GM12878 (cell line): ENCODE results near the gene ITGB3BP. TPM values are rescaled to one million over a fixed set of nuclear protein-coding genes. Genes with fewer than 3 reads are reported as not detected.

Experiments
- CHD4 ChIP-seq: fragments of 200-600 bp; sonication (generic); IDR thresholded peaks from 2 replicates; pipeline ENCODE4 v1.6.1; 2016; ENCODE audit warnings: mild to moderate bottlenecking
- CREM ChIP-seq: IDR thresholded peaks from 2 replicates; pipeline ENCODE4 v1.6.1; 2014; ENCODE audit warnings: antibody characterized with exemption, low read depth
- FOS ChIP-seq: IDR thresholded peaks from 3 replicates; pipeline ENCODE4 v1.6.1; 2011; ENCODE audit warnings: borderline replicate concordance; ENCODE audit not compliant: insufficient read length; ENCODE audit errors: extremely low read depth
- HDAC2 ChIP-seq: fragments of 200-600 bp; sonication (generic); IDR thresholded peaks from 2 replicates; pipeline ENCODE4 v1.6.1; 2017
- HDAC6 ChIP-seq: fragments of 200-600 bp; sonication (generic); IDR thresholded peaks from one replicate; pipeline ENCODE4 v1.8.0; 2017; ENCODE audit warnings: antibody characterized with exemption; ENCODE audit not compliant: unreplicated experiment
- NFYA ChIP-seq: IDR thresholded peaks from 2 replicates; pipeline ENCODE4 v1.6.1; 2011; ENCODE audit warnings: low read depth, mild to moderate bottlenecking, low read length, improper control_type of control experiment, borderline replicate concordance
- NR2C1 ChIP-seq: fragments of 450-650 bp; IDR thresholded peaks from 2 replicates; pipeline ENCODE4 v1.6.1; 2017; ENCODE audit warnings: antibody characterized with exemption, mild to moderate bottlenecking, moderate library complexity
- NR2C2 ChIP-seq: IDR thresholded peaks from 2 replicates; pipeline ENCODE4 v1.6.1; 2011; ENCODE audit warnings: borderline replicate concordance, low read depth; ENCODE audit not compliant: control insufficient read depth, insufficient read length
- RBBP5 ChIP-seq: fragments of 200-600 bp; sonication (generic); conservative IDR thresholded peaks from 2 replicates; pipeline ENCODE4 v1.6.1; 2016
- TARDBP ChIP-seq: IDR thresholded peaks from 2 replicates; pipeline ENCODE4 v1.6.1; 2016; ENCODE audit warnings: borderline replicate concordance
- ZNF24 ChIP-seq: fragments of 450-650 bp; IDR thresholded peaks from 2 replicates; pipeline ENCODE4 v1.6.1; 2017; ENCODE audit warnings: antibody characterized with exemption, mild to moderate bottlenecking
- ZNF622 ChIP-seq: fragments of 450-650 bp; IDR thresholded peaks from 2 replicates; pipeline ENCODE4 v1.6.1; 2017; ENCODE audit warnings: mild to moderate bottlenecking, inconsistent platforms
- polyA plus RNA-seq, 11 experiments: library from polyadenylated mRNA; depleted of rRNA in 4 of 11; unstranded in 6 of 11; stranded (reverse) in 5 of 11; fragments of >200 nt; fragmentation: Nextera tagmentation in 4 of 11; fragmentation: Illumina TruSeq in 1 of 11; extraction: Ambion mirVana in 4 of 11; extraction: Trizol in 1 of 11; gene quantifications; 1 replicate in 1 of 11; 2 replicates in 10 of 11; pipeline versions ENCODE4 v1.2.1 to v1.2.3, GENCODE V29; 2011 to 2016; ENCODE audit warnings: inconsistent platforms in 2 of 11, missing spikeins in 2 of 11, low read depth in 1 of 11
- total RNA-seq, 4 experiments: library from RNA; depleted of rRNA in 3 of 4; stranded (reverse); fragments of >200 nt in 3 of 4; fragmentation: Illumina TruSeq in 1 of 4; extraction: Trizol in 1 of 4; gene quantifications; 2 replicates each; pipeline versions ENCODE4 v1.2.1 to v1.2.3, GENCODE V29; 2013 to 2021
- TF ChIP-seq, protein P1 (sequence below): fragments of 450-650 bp; formaldehyde crosslinking; IDR thresholded peaks from 2 replicates; pipeline ENCODE4 v1.4.0; 2022; ENCODE audit warnings: mild to moderate bottlenecking, moderate library complexity
- TF ChIP-seq, protein P2 (sequence below): fragments of 450-650 bp; formaldehyde crosslinking; IDR thresholded peaks from 2 replicates; pipeline ENCODE4 v1.4.0; 2020; ENCODE audit warnings: mild to moderate bottlenecking, moderate library complexity

The ITGB3BP gene
- total and polyA plus RNA-seq, 10 of the 15 experiments (the other 5 are each of a cell fraction or from before 2014, with no cell fraction given): 39.2 to 86.2 (median 61.8) TPM

DNA sequence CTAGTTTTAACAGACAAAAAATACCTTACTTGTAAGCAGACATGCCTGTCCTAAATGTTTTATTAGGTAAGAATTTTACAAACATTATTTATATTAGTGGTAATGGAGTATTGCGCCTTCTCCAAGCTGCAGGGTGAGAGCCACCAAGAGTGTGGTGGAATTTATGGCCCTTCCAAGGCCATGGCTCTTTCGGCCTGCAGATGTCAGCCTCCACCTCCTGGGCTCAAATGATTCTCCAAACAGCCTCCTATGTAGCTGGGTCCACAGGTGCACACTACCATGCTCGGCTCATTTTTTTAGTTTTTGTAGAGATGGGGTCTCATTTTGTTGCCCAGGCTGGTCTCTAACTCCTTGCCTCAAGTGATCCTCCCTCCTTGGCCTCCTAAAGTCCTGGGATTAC, 56.3 kb downstream of the ITGB3BP start (continued):
- TF ChIP-seq, protein P1, sequence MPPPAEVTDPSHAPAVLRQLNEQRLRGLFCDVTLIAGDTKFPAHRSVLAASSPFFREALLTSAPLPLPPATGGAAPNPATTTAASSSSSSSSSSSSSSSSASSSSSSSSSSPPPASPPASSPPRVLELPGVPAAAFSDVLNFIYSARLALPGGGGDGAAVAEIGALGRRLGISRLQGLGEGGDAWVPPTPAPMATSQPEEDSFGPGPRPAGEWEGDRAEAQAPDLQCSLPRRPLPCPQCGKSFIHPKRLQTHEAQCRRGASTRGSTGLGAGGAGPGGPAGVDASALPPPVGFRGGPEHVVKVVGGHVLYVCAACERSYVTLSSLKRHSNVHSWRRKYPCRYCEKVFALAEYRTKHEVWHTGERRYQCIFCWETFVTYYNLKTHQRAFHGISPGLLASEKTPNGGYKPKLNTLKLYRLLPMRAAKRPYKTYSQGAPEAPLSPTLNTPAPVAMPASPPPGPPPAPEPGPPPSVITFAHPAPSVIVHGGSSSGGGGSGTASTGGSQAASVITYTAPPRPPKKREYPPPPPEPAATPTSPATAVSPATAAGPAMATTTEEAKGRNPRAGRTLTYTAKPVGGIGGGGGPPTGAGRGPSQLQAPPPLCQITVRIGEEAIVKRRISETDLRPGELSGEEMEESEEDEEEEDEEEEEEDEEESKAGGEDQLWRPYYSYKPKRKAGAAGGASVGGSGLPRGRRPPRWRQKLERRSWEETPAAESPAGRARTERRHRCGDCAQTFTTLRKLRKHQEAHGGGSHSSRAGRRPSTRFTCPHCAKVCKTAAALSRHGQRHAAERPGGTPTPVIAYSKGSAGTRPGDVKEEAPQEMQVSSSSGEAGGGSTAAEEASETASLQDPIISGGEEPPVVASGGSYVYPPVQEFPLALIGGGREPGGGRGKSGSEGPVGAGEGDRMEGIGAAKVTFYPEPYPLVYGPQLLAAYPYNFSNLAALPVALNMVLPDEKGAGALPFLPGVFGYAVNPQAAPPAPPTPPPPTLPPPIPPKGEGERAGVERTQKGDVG (CRISPR knock-in tag): no peak
- TF ChIP-seq HDAC6 (no peak), ZNF622 (no peak), NFYA (no peak), NR2C2 (no peak), HDAC2 (no peak), ZNF24 (no peak), CREM (no peak), NR2C1 (no peak), RBBP5 (no peak), CHD4 (no peak), TARDBP (no peak), FOS (no peak)
- TF ChIP-seq, protein P2, sequence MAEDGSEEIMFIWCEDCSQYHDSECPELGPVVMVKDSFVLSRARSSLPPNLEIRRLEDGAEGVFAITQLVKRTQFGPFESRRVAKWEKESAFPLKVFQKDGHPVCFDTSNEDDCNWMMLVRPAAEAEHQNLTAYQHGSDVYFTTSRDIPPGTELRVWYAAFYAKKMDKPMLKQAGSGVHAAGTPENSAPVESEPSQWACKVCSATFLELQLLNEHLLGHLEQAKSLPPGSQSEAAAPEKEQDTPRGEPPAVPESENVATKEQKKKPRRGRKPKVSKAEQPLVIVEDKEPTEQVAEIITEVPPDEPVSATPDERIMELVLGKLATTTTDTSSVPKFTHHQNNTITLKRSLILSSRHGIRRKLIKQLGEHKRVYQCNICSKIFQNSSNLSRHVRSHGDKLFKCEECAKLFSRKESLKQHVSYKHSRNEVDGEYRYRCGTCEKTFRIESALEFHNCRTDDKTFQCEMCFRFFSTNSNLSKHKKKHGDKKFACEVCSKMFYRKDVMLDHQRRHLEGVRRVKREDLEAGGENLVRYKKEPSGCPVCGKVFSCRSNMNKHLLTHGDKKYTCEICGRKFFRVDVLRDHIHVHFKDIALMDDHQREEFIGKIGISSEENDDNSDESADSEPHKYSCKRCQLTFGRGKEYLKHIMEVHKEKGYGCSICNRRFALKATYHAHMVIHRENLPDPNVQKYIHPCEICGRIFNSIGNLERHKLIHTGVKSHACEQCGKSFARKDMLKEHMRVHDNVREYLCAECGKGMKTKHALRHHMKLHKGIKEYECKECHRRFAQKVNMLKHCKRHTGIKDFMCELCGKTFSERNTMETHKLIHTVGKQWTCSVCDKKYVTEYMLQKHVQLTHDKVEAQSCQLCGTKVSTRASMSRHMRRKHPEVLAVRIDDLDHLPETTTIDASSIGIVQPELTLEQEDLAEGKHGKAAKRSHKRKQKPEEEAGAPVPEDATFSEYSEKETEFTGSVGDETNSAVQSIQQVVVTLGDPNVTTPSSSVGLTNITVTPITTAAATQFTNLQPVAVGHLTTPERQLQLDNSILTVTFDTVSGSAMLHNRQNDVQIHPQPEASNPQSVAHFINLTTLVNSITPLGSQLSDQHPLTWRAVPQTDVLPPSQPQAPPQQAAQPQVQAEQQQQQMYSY (CRISPR knock-in tag): no peak
- TF ChIP-seq, all 136 proteins: peak for 0
